GM12874 (cell line): ENCODE data around the gene TUBB.

Experiments used
- TF ChIP-seq, protein P1 (sequence below): IDR thresholded peaks from 2 replicates; pipeline ENCODE4 v1.5.1; 2011; ENCODE audit warnings: low read depth, mild to moderate bottlenecking, control low read depth, low read length, moderate library complexity; ENCODE audit not compliant: insufficient read depth

TUBB gene

DNA sequence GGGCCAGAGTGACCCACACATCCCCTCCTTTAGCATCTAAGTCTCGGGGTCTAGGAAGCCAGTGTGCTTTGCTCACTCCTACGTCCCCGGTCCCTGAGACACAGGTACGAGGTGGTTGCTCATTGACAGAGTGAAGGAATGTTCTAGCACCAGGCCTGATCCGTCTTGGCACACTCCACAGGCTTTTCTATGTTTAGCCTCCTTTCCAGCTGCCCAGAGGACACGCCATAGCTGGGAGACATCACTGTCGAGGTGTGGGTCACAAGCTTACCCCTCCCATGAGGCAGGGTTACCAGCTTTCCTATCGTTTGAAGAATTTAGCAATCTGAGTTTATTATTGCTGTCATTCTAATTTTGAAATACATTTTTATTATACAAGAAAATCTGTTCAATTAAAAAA, 54.5 kb downstream of the TUBB start:
- TF ChIP-seq, protein P1, sequence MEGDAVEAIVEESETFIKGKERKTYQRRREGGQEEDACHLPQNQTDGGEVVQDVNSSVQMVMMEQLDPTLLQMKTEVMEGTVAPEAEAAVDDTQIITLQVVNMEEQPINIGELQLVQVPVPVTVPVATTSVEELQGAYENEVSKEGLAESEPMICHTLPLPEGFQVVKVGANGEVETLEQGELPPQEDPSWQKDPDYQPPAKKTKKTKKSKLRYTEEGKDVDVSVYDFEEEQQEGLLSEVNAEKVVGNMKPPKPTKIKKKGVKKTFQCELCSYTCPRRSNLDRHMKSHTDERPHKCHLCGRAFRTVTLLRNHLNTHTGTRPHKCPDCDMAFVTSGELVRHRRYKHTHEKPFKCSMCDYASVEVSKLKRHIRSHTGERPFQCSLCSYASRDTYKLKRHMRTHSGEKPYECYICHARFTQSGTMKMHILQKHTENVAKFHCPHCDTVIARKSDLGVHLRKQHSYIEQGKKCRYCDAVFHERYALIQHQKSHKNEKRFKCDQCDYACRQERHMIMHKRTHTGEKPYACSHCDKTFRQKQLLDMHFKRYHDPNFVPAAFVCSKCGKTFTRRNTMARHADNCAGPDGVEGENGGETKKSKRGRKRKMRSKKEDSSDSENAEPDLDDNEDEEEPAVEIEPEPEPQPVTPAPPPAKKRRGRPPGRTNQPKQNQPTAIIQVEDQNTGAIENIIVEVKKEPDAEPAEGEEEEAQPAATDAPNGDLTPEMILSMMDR: no peak
